Heart left ventricle (tissue), 16 donors: ENCODE data around the gene ADGRL3. TPM values are rescaled to one million over a fixed set of nuclear protein-coding genes. Genes with fewer than 3 reads are reported as not detected.
A peak's percentile ranks its signal among the peaks of the same experiment; 100 is the strongest.

Experiments
- ATAC-seq, 4 donors: fragments of 200-7000 bp; cut with Tn5 transposase; one replicate each; pipeline ENCODE4 v1.9.1; 2020 to 2022; ENCODE audit warnings: moderate library complexity in 4 of 4, mild to moderate bottlenecking in 3 of 4, moderate number of reproducible peaks in 1 of 4
- DNase-seq, 5 donors: peaks; one replicate each; pipeline ENCODE4 v3.0.0-alpha.2; 2020
- H3K27ac ChIP-seq, 12 donors: fragments of 200-600 bp; sonication (generic) in 4 of 12; one replicate each; pipeline versions ENCODE4 v1.5.0 to v1.8.0; 2016 to 2022; ENCODE audit warnings: mild to moderate bottlenecking in 2 of 12
- H3K27me3 ChIP-seq, 9 donors: fragments of 200-600 bp; sonication (generic) in 2 of 9; one replicate each; pipeline versions ENCODE4 v1.5.1 to v1.8.0; 2016 to 2022; ENCODE audit warnings: mild to moderate bottlenecking in 3 of 9
- H3K36me3 ChIP-seq, 9 donors: fragments of 200-600 bp; sonication (generic) in 2 of 9; one replicate each; pipeline versions ENCODE4 v1.5.0 to v1.8.0; 2018 to 2022; ENCODE audit warnings: mild to moderate bottlenecking in 2 of 9
- H3K4me1 ChIP-seq, 12 donors: fragments of 200-600 bp; sonication (generic) in 4 of 12; one replicate each; pipeline versions ENCODE4 v1.5.0 to v1.8.0; 2016 to 2022; ENCODE audit warnings: mild to moderate bottlenecking in 3 of 12
- H3K4me3 ChIP-seq, 12 donors: fragments of 200-600 bp; sonication (generic) in 4 of 12; one replicate each; pipeline versions ENCODE4 v1.5.0 to v1.8.0; 2017 to 2022; ENCODE audit warnings: mild to moderate bottlenecking in 9 of 12, moderate library complexity in 4 of 12
- H3K9me3 ChIP-seq, 12 donors: fragments of 200-600 bp; sonication (generic) in 4 of 12; one replicate each; pipeline versions ENCODE4 v1.5.0 to v1.8.0; 2016 to 2022; ENCODE audit warnings: mild to moderate bottlenecking in 1 of 12
- CTCF ChIP-seq, 12 donors: fragments of 200-600 bp; sonication (generic) in 4 of 12; IDR thresholded peaks; one replicate each; pipeline versions ENCODE4 v1.5.0 to v1.8.0; 2018 to 2022; ENCODE audit warnings: antibody characterized with exemption in 12 of 12, mild to moderate bottlenecking in 5 of 12
- POLR2A ChIP-seq, 2 donors: fragments of 450-650 bp; IDR thresholded peaks; one replicate each; pipeline ENCODE4 v1.6.1; 2017; ENCODE audit warnings: antibody characterized with exemption in 2 of 2, mild to moderate bottlenecking in 2 of 2, moderate library complexity in 2 of 2
- WGBS, 4 donors: extraction: QIAGEN DNeasy Blood & Tissue Kit in 2 of 4; methylation state at CpG; one replicate each; pipeline versions ENCODE4 v1.1.5 to v1.1.7; 2013 to 2018; 5-methylcytosine and 5-hydroxymethylcytosine counted together
- intact Hi-C, 10 donors: fragments of 100-400 bp; cut with DNase I; formaldehyde crosslinking; loops; one replicate each; pipeline versions ENCODE4 v1.11.1 to v1.14.2; 2022
- polyA plus RNA-seq, 2 donors: library from polyadenylated mRNA; stranded (reverse); fragments of 200-250 nt; gene quantifications; one replicate each; pipeline ENCODE4 v1.2.3, GENCODE V29; 2013
- total RNA-seq, 9 donors: library from RNA; depleted of rRNA in 2 of 9; stranded (reverse); fragments of >200 nt in 2 of 9; fragmentation: NEBNext Ultra II Directional in 3 of 9; extraction: Animal tissue kit (Norgen Biotek cat#: 25700) in 3 of 9; gene quantifications; one replicate each; pipeline versions ENCODE4 v1.1.0 to v1.2.4, GENCODE V29; 2016 to 2023
- donor health status: ischemic (EF 13 %, LVEDD 7.1; RV severe dilation, severe dysfunction).
- donor health status: healthy with polysubstance abuse.
- donor health status: DM: no; HTN: yes; CAD: no.
- donor health status: DM: no; HTN: no; CAD: no.
- donor health status: ischemic (EF 25% LVEDD 6.9; RV normal size, moderate dysfunction).
- donor health status: ischemic (EF 25% LVEDD 5.7; RV mildly dilated, moderate dysfunction).
- donor health status: healthy.
- donor health status: DM: yes; HTN: yes; CAD: no.
- donor health status: ischemic (EF 35%, LVEDD 5.7; RV mildly dilated, moderate dysfunction).
- donor health status: nonischemic (EF 11% LVEDD 7.7; RV severe dilation, severe dysfunction).
- donor health status: DM: yes; HTN: yes; CAD: no.
- donor health status: PGD.
- donor health status: ischemic (EF 29% LVEDD 5.4; RV normal size, mild dysfunction).
- donor health status: nonischemic (EF 23%, LVEDD 6.1; RV moderate dilation, normal function).

Gene ADGRL3
- total and polyA plus RNA-seq, 11 donors: 0.84 to 24.4 (median 7.6) TPM

- 80 to 83% (median 81%) methylated on average over 6 of the region's 6 CpGs for WGBS, 4 donors
- no peak for TF ChIP-seq POLR2A (IDR thresholded peaks at IDR 0.05)
- no peak for TF ChIP-seq CTCF (IDR thresholded peaks at IDR 0.05)
- intact Hi-C loops: no loop called here
Measured at GRCh38 chr4:61994036-61994435, 793.9 kb downstream of the ADGRL3 start.

GRCh38 chr4:61995717-61996340 lies 795.7 kb downstream of the ADGRL3 start:
- Histone ChIP-seq H3K4me3 (no peak overlapping the region), H3K27me3 (no peaks in the 10 kb centered on the region), H3K9me3 (no peaks in the 10 kb centered on the region), H3K4me1 (no peaks in the 10 kb centered on the region), H3K27ac (no peak overlapping the region), H3K36me3 (no peaks in the 10 kb centered on the region)
- ATAC-seq: no peak
- TF ChIP-seq CTCF (IDR thresholded peaks at IDR 0.05) (no peak), POLR2A (IDR thresholded peaks at IDR 0.05) (no peak)
- WGBS, 4 donors: 80 to 87% (median 85%) methylated on average over 2 of the region's 2 CpGs
- DNase-seq: no peak
- intact Hi-C loops: no loop called here

More at GRCh38 chr4:61994036-61994435, 793.9 kb downstream of the ADGRL3 start:
- ATAC-seq (peak in 1 of 4 donors; percentile 46), DNase-seq (no peak)
- Histone ChIP-seq H3K4me3 (no peak overlapping the region), H3K27me3 (no peaks in the 10 kb centered on the region), H3K36me3 (no peaks in the 10 kb centered on the region), H3K9me3 (no peaks in the 10 kb centered on the region), H3K27ac (no peak overlapping the region), H3K4me1 (no peaks in the 10 kb centered on the region)

- H3K27ac ChIP-seq: no peak overlapping the region
- no peaks in the 10 kb centered on the region for H3K27me3 ChIP-seq
- no peaks in the 10 kb centered on the region for H3K36me3 ChIP-seq
- no peaks in the 10 kb centered on the region for H3K9me3 ChIP-seq
- intact Hi-C loops: no loop called here
- ATAC-seq (no peak), DNase-seq (no peak)
- no peaks in the 10 kb centered on the region for H3K4me1 ChIP-seq
- 92 to 98% (median 96%) methylated on average over 1 of the region's 1 CpG for WGBS, 4 donors
- no peak overlapping the region for H3K4me3 ChIP-seq
- no peak for TF ChIP-seq CTCF (IDR thresholded peaks at IDR 0.05)
- TF ChIP-seq POLR2A (IDR thresholded peaks at IDR 0.05): no peak
Measured at GRCh38 chr4:61996943-61997342, 796.8 kb downstream of the ADGRL3 start.

- Histone ChIP-seq H3K9me3 (no peaks in the 10 kb centered on the region), H3K4me1 (no peaks in the 10 kb centered on the region), H3K36me3 (no peaks in the 10 kb centered on the region), H3K4me3 (no peak overlapping the region), H3K27me3 (no peaks in the 10 kb centered on the region), H3K27ac (no peak overlapping the region)
- TF ChIP-seq POLR2A (IDR thresholded peaks at IDR 0.05) (no peak), CTCF (IDR thresholded peaks at IDR 0.05) (no peak)
- DNase-seq (no peak), ATAC-seq (no peak)
- WGBS, 4 donors: 73 to 91% (median 81%) methylated on average over 2 of the region's 2 CpGs
- intact Hi-C loops: no loop called here
Measured at GRCh38 chr4:61997831-61998230, 797.7 kb downstream of the ADGRL3 start.
